HG02938 (cell line): Measurements from ENCODE around the gene TMEM217.

ENCODE experiments used
- ATAC-seq: cut with Tn5 transposase; IDR thresholded peaks from one replicate; pipeline ENCODE4 v1.9.1; 2021; ENCODE audit warnings: mild to moderate bottlenecking, moderate library complexity; ENCODE audit not compliant: unreplicated experiment

Gene TMEM217

GRCh38 chr6:37170273-37171200 lies 87.4 kb downstream of the TMEM217 start:
- ATAC-seq, result peak; percentile 23

DNA sequence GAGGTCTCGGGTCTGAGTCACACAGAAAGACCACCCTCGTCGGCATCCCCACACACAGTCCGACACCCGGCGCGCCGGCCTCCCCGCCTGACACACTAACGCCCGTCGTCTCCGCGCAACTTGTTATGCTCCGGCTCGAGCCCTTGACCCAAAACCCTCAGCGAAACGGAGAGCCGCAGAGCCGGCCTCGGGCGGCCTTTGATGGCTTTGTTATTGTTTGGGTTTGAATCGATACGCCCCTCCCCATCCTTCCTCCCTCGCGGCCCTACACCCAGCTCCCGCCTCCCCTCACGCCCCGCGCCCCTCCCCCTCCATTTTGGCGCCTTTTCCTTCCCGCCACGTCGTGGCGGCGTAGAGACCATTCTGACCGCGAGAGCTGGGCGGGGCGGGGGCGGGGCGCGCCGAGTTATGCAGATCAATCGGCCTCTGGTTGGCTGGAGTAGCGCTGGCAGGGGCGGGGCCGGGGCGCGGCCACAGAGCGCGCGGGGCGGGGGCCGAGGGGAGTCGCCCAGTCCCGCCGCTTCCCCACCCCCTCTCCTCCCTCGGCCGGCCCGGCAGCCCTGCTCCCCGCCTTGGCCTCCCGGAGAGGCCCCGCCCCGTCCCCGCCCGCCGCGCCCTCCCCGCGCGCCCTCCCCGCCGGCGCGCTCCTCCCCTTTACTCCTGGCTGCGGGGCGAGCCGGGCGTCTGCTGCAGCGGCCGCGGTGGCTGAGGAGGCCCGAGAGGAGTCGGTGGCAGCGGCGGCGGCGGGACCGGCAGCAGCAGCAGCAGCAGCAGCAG lies 88.3 kb downstream of the TMEM217 start, which contains the start of gene PIM1:
PIM1 (plus strand) TSS at position 657 of the 777 bp plus-strand sequence. CDS start 424 bp downstream, outside the sequence.
- peak; percentile 49 for ATAC-seq

DNA sequence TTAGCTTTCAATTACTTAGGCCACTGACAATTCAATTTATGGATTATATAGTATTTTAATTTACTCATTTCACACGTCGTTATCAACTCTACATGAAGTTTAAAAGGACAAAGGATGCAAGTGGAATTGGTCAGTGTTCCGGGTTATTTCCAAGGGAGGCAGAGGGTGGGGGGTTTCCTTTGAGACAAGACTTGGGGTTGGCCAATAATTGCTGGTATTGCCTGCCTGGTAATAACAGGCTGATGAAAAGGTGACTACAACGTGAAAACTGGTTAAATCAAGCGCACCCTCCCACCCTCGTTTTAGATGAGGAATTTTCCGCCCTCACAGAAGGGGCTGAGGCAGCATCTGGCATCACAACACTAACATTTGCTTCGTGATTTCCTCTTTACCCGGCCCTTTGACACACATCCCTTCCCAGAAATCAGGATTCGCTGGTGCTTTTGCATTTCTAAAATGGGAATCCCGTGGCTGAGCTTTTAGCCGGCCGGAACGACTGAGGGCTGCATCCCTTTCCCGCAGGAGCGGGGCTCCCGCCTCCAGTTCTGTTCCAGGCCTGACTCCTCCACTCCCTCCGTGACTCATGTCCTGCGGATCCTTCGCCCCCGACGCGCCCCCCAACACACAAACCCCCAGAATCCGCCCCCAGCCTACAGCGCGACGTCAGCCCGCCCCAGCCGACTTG lies 89.0 kb downstream of the TMEM217 start:
- ATAC-seq, result no peak

GRCh38 chr6:37168163-37168758 lies 89.7 kb downstream of the TMEM217 start:
- no peak for ATAC-seq

DNA sequence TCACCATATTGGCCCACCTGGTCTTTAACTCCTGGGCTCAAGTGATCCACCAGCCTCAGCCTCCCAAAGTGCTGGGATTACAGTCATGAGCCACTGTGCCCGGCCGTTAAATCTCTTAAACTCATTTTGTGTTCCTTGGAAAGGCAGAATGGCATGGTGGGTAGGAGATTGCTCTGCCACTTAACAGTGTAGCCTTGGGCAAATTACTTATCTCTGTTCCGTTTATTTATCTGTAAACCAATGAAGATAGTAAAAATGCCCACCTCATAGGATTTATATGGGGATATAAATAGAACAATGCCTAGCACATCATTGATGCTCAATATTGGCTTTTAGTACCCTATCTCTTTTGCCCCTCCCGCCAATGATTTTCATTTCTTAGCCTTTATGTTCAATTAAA lies 95.2 kb downstream of the TMEM217 start:
- no peak for ATAC-seq
